Brain microvascular endothelial cell (primary cell): Measurements from ENCODE around the gene ARHGEF4.

Source experiments
- DNase-seq: peaks from one replicate; pipeline ENCODE4 v3.0.0-alpha.2; 2020
- H3K27ac ChIP-seq: fragments of 250-450 bp; sonication (Bioruptor Pico); 2 replicates; pipeline ENCODE4 v1.5.1; 2020; ENCODE audit warnings: mild to moderate bottlenecking, moderate library complexity
- H3K27me3 ChIP-seq: fragments of 250-450 bp; sonication (Bioruptor Pico); replicated peaks from 2 replicates; pipeline ENCODE4 v1.5.1; 2020; ENCODE audit warnings: mild to moderate bottlenecking
- H3K36me3 ChIP-seq: fragments of 250-450 bp; sonication (Bioruptor Pico); replicated peaks from 2 replicates; pipeline ENCODE4 v1.5.1; 2020; ENCODE audit warnings: mild to moderate bottlenecking
- H3K4me3 ChIP-seq: 2 replicates; pipeline ENCODE4 v1.5.1; 2011; ENCODE audit warnings: low read depth, mild to moderate bottlenecking, control low read depth, low read length, moderate library complexity
- CTCF ChIP-seq: IDR thresholded peaks from 2 replicates; pipeline ENCODE4 v1.5.1; 2011; ENCODE audit warnings: low read depth, mild to moderate bottlenecking, moderate library complexity, low read length, control low read depth, inconsistent platforms; ENCODE audit errors: missing control alignments
- in situ Hi-C: cut with HindIII; loops from 2 replicates; pipeline ENCODE4 v1.10.0; 2017; ENCODE audit warnings: low sequenced_read_pairs, low pct_ligation_motif_present

ARHGEF4 gene

GRCh38 chr2:130873700-130874346 is 37.1 kb downstream of the ARHGEF4 start:
- TF ChIP-seq CTCF = peak; percentile 85
- no peak overlapping the region for H3K27ac ChIP-seq
- peak; percentile 81 for DNase-seq
- no peak overlapping the region for H3K4me3 ChIP-seq
- H3K36me3 ChIP-seq = no peaks in the 10 kb centered on the region
- in situ Hi-C loops = no loop called here
- H3K27me3 ChIP-seq = no peaks in the 10 kb centered on the region

- Histone ChIP-seq H3K27ac (no peak overlapping the region), H3K36me3 (no peaks in the 10 kb centered on the region), H3K27me3 (no peaks in the 10 kb centered on the region), H3K4me3 (no peak overlapping the region)
- DNase-seq = no peak
- no peak for TF ChIP-seq CTCF
- in situ Hi-C loops = no loop called here
Measured at GRCh38 chr2:130874512-130874911, 37.8 kb downstream of the ARHGEF4 start.

GRCh38 chr2:130875935-130876334 is 39.2 kb downstream of the ARHGEF4 start:
- DNase-seq = no peak
- Histone ChIP-seq H3K4me3 (no peak overlapping the region), H3K27ac (no peak overlapping the region), H3K36me3 (no peaks in the 10 kb centered on the region), H3K27me3 (no peaks in the 10 kb centered on the region)
- TF ChIP-seq CTCF = no peak
- in situ Hi-C loops = no loop called here

GRCh38 chr2:130877258-130877657 is 40.5 kb downstream of the ARHGEF4 start:
- H3K4me3 ChIP-seq = no peak overlapping the region
- H3K27me3 ChIP-seq = no peaks in the 10 kb centered on the region
- no peak for TF ChIP-seq CTCF
- no peak for DNase-seq
- no peak overlapping the region for H3K27ac ChIP-seq
- in situ Hi-C loops = no loop called here
- H3K36me3 ChIP-seq = no peaks in the 10 kb centered on the region

GRCh38 chr2:130878316-130878715 is 41.6 kb downstream of the ARHGEF4 start:
- in situ Hi-C loops = no loop called here
- no peak for TF ChIP-seq CTCF
- no peaks in the 10 kb centered on the region for H3K27me3 ChIP-seq

GRCh38 chr2:130878933-130879332 is 42.2 kb downstream of the ARHGEF4 start:
- in situ Hi-C loops = no loop called here
- H3K36me3 ChIP-seq = no peaks in the 10 kb centered on the region
- no peak for TF ChIP-seq CTCF
- H3K27me3 ChIP-seq = no peaks in the 10 kb centered on the region
- H3K4me3 ChIP-seq = no peak overlapping the region
- no peak overlapping the region for H3K27ac ChIP-seq
- no peak for DNase-seq

More at GRCh38 chr2:130878316-130878715, 41.6 kb downstream of the ARHGEF4 start:
- H3K4me3 ChIP-seq = no peak overlapping the region
- no peak for DNase-seq
- H3K36me3 ChIP-seq = no peaks in the 10 kb centered on the region
- no peak overlapping the region for H3K27ac ChIP-seq
